ENCODE data around the gene SEC62.

Gene SEC62

DNA sequence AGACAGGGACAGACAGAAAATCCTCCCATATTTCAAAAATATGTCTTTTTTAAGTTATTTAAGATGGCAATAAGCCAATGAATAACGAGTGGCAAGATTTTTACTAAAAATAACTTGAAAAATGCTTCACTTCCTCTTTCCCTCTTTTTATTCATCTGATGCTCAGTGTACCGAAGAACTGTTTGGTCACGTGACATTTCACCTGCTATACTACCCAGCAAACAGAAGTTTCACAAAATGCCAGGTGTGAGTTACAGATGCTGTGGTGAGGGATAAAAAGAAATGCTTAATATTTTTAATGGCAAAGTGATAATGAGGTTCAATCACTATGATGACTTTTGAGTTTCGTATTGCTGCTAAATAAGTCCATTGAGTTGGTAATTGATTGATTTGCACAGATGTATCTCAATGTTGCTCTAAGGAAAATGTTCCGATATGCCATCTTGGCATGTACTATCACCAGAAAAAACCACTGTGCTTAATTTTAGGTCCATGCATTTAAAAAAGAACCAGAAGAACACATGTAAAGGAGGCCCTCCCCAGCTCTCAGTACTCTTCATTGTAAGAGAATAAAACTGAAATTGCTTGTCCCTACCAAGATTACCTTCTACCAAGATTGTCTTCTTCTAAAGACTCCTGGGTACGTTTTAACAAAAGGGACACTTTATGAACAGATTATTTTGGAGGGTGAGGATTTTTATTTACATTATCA, 26.0 kb upstream of the SEC62 start:
- no peak overlapping the region for H4K12ac ChIP-seq (ENCODE audit: low read depth, low read length)
- no peak overlapping the region for H3K23ac ChIP-seq (ENCODE audit: low read length)
- H3K27ac ChIP-seq (ENCODE audit: low read depth, low read length) = no peak overlapping the region
- H2AFZ ChIP-seq (ENCODE audit: insufficient read depth, low read length, poor library complexity) = no peak overlapping the region
- H3K14ac ChIP-seq (ENCODE audit: low read length) = no peak overlapping the region
- H3K27me3 ChIP-seq (ENCODE audit: insufficient read depth, low read length) = no peaks in the 10 kb centered on the region
- H3K79me2 ChIP-seq (ENCODE audit: control insufficient read depth, insufficient read depth, low read length, poor library complexity) = no peaks in the 10 kb centered on the region
- H2BK12ac ChIP-seq (ENCODE audit: low read length) = no peak overlapping the region
- H2BK5ac ChIP-seq (ENCODE audit: low read depth, low read length, poor library complexity) = no peak overlapping the region
- H3K9ac ChIP-seq (ENCODE audit: low read length) = no peak overlapping the region
- no peak overlapping the region for H4K91ac ChIP-seq (ENCODE audit: low read depth, low read length)
- no peak overlapping the region for H2BK120ac ChIP-seq (ENCODE audit: insufficient read depth, low read length, poor library complexity)
- no peak overlapping the region for H2AK5ac ChIP-seq (ENCODE audit: low read length)
- H3K79me1 ChIP-seq (ENCODE audit: low read length) = no peaks in the 10 kb centered on the region
- H3K18ac ChIP-seq (ENCODE audit: low read length) = no peak overlapping the region
- H3K4ac ChIP-seq (ENCODE audit: low read depth, low read length) = no peak overlapping the region
- no peak for DNase-seq
- H3K4me1 ChIP-seq (ENCODE audit: control insufficient read depth in 1 of 2, insufficient read depth in 2 of 2, low read length in 2 of 2) = no peaks in the 10 kb centered on the region
- no CpG with 5 or more reads among the region's 6 CpGs for WGBS (ENCODE audit: extremely low coverage, insufficient coverage, insufficient read length)
- no peak overlapping the region for H3K4me3 ChIP-seq (ENCODE audit: low read depth, low read length)
- no peaks in the 10 kb centered on the region for H3K36me3 ChIP-seq (ENCODE audit: control insufficient read depth in 1 of 2, insufficient read depth in 2 of 2, low read length in 2 of 2)
- H3K4me2 ChIP-seq (ENCODE audit: low read length) = no peak overlapping the region
- H3K9me3 ChIP-seq (ENCODE audit: insufficient read depth, low read depth, low read length) = no peaks in the 10 kb centered on the region
- H4K8ac ChIP-seq (ENCODE audit: low read depth, low read length) = no peak overlapping the region

DNA sequence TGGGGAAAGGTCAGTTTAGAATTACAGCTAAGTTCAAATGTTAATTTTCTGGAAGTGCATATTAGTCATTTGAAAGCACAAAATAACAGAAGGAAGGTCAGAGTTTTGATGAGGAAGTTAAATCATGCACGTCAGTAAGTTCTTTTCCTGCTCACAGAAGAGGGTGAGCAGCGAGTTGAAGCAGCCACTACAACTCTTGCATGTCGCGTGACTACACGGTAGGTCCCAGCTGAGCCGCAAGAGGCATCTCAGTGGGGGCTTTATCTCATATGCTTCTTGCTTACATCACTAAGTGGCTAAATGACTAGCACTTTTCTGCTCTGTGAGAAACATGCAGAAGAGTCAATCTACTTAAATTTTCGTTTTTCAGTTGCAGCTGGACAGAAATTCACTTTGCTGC, 21.3 kb upstream of the SEC62 start:
- Histone ChIP-seq H4K91ac (ENCODE audit: low read depth, low read length) (no peak overlapping the region), H2AFZ (ENCODE audit: insufficient read depth, low read length, poor library complexity) (no peak overlapping the region), H3K27ac (ENCODE audit: low read depth, low read length) (no peak overlapping the region), H3K4me3 (ENCODE audit: low read depth, low read length) (no peak overlapping the region), H3K23ac (ENCODE audit: low read length) (no peak overlapping the region), H3K4me1 (ENCODE audit: control insufficient read depth in 1 of 2, insufficient read depth in 2 of 2, low read length in 2 of 2) (no peaks in the 10 kb centered on the region), H3K27me3 (ENCODE audit: insufficient read depth, low read length) (no peaks in the 10 kb centered on the region), H2BK120ac (ENCODE audit: insufficient read depth, low read length, poor library complexity) (no peak overlapping the region), H2AK5ac (ENCODE audit: low read length) (no peak overlapping the region), H3K79me1 (ENCODE audit: low read length) (no peaks in the 10 kb centered on the region), H4K8ac (ENCODE audit: low read depth, low read length) (no peak overlapping the region), H3K14ac (ENCODE audit: low read length) (no peak overlapping the region), H3K18ac (ENCODE audit: low read length) (no peak overlapping the region), H3K79me2 (ENCODE audit: control insufficient read depth, insufficient read depth, low read length, poor library complexity) (no peaks in the 10 kb centered on the region), H3K9me3 (ENCODE audit: insufficient read depth, low read depth, low read length) (no peaks in the 10 kb centered on the region), H2BK12ac (ENCODE audit: low read length) (no peak overlapping the region), H2BK5ac (ENCODE audit: low read depth, low read length, poor library complexity) (no peak overlapping the region), H3K36me3 (ENCODE audit: control insufficient read depth in 1 of 2, insufficient read depth in 2 of 2, low read length in 2 of 2) (no peaks in the 10 kb centered on the region), H3K4ac (ENCODE audit: low read depth, low read length) (no peak overlapping the region), H3K4me2 (ENCODE audit: low read length) (no peak overlapping the region), H3K9ac (ENCODE audit: low read length) (no peak overlapping the region), H4K12ac (ENCODE audit: low read depth, low read length) (no peak overlapping the region)
- peak; percentile 8 to 29 for DNase-seq
- WGBS (ENCODE audit: extremely low coverage, insufficient coverage, insufficient read length) = no CpG with 5 or more reads among the region's 7 CpGs

GRCh38 chr3:169946336-169946735, 20.3 kb upstream of the SEC62 start:
- Histone ChIP-seq H3K23ac (ENCODE audit: low read length) (no peak overlapping the region), H3K4me1 (ENCODE audit: control insufficient read depth in 1 of 2, insufficient read depth in 2 of 2, low read length in 2 of 2) (no peaks in the 10 kb centered on the region), H3K9me3 (ENCODE audit: insufficient read depth, low read depth, low read length) (no peaks in the 10 kb centered on the region), H3K9ac (ENCODE audit: low read length) (no peak overlapping the region), H3K27me3 (ENCODE audit: insufficient read depth, low read length) (no peaks in the 10 kb centered on the region), H3K14ac (ENCODE audit: low read length) (no peak overlapping the region), H2AK5ac (ENCODE audit: low read length) (no peak overlapping the region), H3K27ac (ENCODE audit: low read depth, low read length) (no peak overlapping the region), H3K4ac (ENCODE audit: low read depth, low read length) (no peak overlapping the region), H3K4me3 (ENCODE audit: low read depth, low read length) (no peak overlapping the region), H2AFZ (ENCODE audit: insufficient read depth, low read length, poor library complexity) (no peak overlapping the region), H4K91ac (ENCODE audit: low read depth, low read length) (no peak overlapping the region), H3K36me3 (ENCODE audit: control insufficient read depth in 1 of 2, insufficient read depth in 2 of 2, low read length in 2 of 2) (no peaks in the 10 kb centered on the region), H2BK120ac (ENCODE audit: insufficient read depth, low read length, poor library complexity) (no peak overlapping the region), H3K79me2 (ENCODE audit: control insufficient read depth, insufficient read depth, low read length, poor library complexity) (no peaks in the 10 kb centered on the region), H4K8ac (ENCODE audit: low read depth, low read length) (no peak overlapping the region), H3K79me1 (ENCODE audit: low read length) (no peaks in the 10 kb centered on the region), H2BK5ac (ENCODE audit: low read depth, low read length, poor library complexity) (no peak overlapping the region), H4K12ac (ENCODE audit: low read depth, low read length) (no peak overlapping the region), H3K4me2 (ENCODE audit: low read length) (no peak overlapping the region), H3K18ac (ENCODE audit: low read length) (no peak overlapping the region), H2BK12ac (ENCODE audit: low read length) (no peak overlapping the region)
- no peak for DNase-seq
- no CpG with 5 or more reads among the region's 3 CpGs for WGBS (ENCODE audit: extremely low coverage, insufficient coverage, insufficient read length)

GRCh38 chr3:169948559-169949448, 17.8 kb upstream of the SEC62 start:
- Histone ChIP-seq H2BK120ac (ENCODE audit: insufficient read depth, low read length, poor library complexity) (no peak overlapping the region), H3K27ac (ENCODE audit: low read depth, low read length) (no peak overlapping the region), H3K4me1 (ENCODE audit: control insufficient read depth in 1 of 2, insufficient read depth in 2 of 2, low read length in 2 of 2) (no peaks in the 10 kb centered on the region), H3K9me3 (ENCODE audit: insufficient read depth, low read depth, low read length) (no peaks in the 10 kb centered on the region), H3K36me3 (ENCODE audit: control insufficient read depth in 1 of 2, insufficient read depth in 2 of 2, low read length in 2 of 2) (no peaks in the 10 kb centered on the region), H2AFZ (ENCODE audit: insufficient read depth, low read length, poor library complexity) (no peak overlapping the region), H2BK12ac (ENCODE audit: low read length) (no peak overlapping the region), H3K79me2 (ENCODE audit: control insufficient read depth, insufficient read depth, low read length, poor library complexity) (no peaks in the 10 kb centered on the region), H3K4me3 (ENCODE audit: low read depth, low read length) (no peak overlapping the region), H4K12ac (ENCODE audit: low read depth, low read length) (no peak overlapping the region), H3K27me3 (ENCODE audit: insufficient read depth, low read length) (no peaks in the 10 kb centered on the region), H3K9ac (ENCODE audit: low read length) (no peak overlapping the region), H3K14ac (ENCODE audit: low read length) (no peak overlapping the region), H4K8ac (ENCODE audit: low read depth, low read length) (no peak overlapping the region), H2AK5ac (ENCODE audit: low read length) (no peak overlapping the region), H2BK5ac (ENCODE audit: low read depth, low read length, poor library complexity) (no peak overlapping the region), H3K23ac (ENCODE audit: low read length) (no peak overlapping the region), H3K4ac (ENCODE audit: low read depth, low read length) (no peak overlapping the region), H3K79me1 (ENCODE audit: low read length) (no peaks in the 10 kb centered on the region), H4K91ac (ENCODE audit: low read depth, low read length) (no peak overlapping the region), H3K4me2 (ENCODE audit: low read length) (no peak overlapping the region), H3K18ac (ENCODE audit: low read length) (no peak overlapping the region)
- DNase-seq = no peak
- no CpG with 5 or more reads among the region's 2 CpGs for WGBS (ENCODE audit: extremely low coverage, insufficient coverage, insufficient read length)

Data from trophoblast cell (in vitro differentiated cells and primary cell).